Osteocyte (in vitro differentiated cells): ENCODE results near the gene PGS1. TPM values are rescaled to one million over a fixed set of nuclear protein-coding genes. Genes with fewer than 3 reads are reported as not detected.
"Not testable (repeated sequence)": the region's sequence is repeated elsewhere in the genome, so short reads cannot be mapped to it uniquely, and the experiment has no call there.

Experiments
- DNase-seq: peaks from one replicate; pipeline ENCODE4 v3.0.0; 2021; ENCODE audit warnings: mixed read lengths; ENCODE audit not compliant: unreplicated experiment; ENCODE audit errors: extremely low spot score
- H3K27ac Mint-ChIP-seq: one replicate; pipeline ENCODE4 v1.8.0; 2021; ENCODE audit warnings: mild to moderate bottlenecking, mixed read lengths; ENCODE audit not compliant: unreplicated experiment
- H3K27me3 Mint-ChIP-seq: one replicate; pipeline ENCODE4 v1.8.0; 2021; ENCODE audit warnings: mixed read lengths; ENCODE audit not compliant: unreplicated experiment
- H3K36me3 Mint-ChIP-seq: one replicate; pipeline ENCODE4 v1.8.0; 2021; ENCODE audit warnings: mixed read lengths; ENCODE audit not compliant: unreplicated experiment
- H3K4me1 Mint-ChIP-seq: one replicate; pipeline ENCODE4 v1.8.0; 2021; ENCODE audit warnings: mixed read lengths; ENCODE audit not compliant: unreplicated experiment
- H3K4me3 Mint-ChIP-seq: one replicate; pipeline ENCODE4 v1.8.0; 2021; ENCODE audit warnings: mild to moderate bottlenecking, moderate library complexity, mixed read lengths; ENCODE audit not compliant: unreplicated experiment
- H3K9me3 Mint-ChIP-seq: one replicate; pipeline ENCODE4 v1.8.0; 2021; ENCODE audit warnings: mixed read lengths; ENCODE audit not compliant: unreplicated experiment
- total RNA-seq: library from RNA; stranded (reverse); gene quantifications from 2 replicates; pipeline ENCODE4 v1.2.1, GENCODE V29; 2021
- TF ChIP-seq, protein P1 (sequence below): fragments of 200-600 bp; sonication (generic); IDR thresholded peaks from 2 replicates; pipeline ENCODE4 v1.5.0; 2021; ENCODE audit warnings: antibody characterized with exemption, mild to moderate bottlenecking, moderate library complexity

PGS1 gene
- total RNA-seq, 1 donor from 2014 or later, result 53.0 TPM

DNA sequence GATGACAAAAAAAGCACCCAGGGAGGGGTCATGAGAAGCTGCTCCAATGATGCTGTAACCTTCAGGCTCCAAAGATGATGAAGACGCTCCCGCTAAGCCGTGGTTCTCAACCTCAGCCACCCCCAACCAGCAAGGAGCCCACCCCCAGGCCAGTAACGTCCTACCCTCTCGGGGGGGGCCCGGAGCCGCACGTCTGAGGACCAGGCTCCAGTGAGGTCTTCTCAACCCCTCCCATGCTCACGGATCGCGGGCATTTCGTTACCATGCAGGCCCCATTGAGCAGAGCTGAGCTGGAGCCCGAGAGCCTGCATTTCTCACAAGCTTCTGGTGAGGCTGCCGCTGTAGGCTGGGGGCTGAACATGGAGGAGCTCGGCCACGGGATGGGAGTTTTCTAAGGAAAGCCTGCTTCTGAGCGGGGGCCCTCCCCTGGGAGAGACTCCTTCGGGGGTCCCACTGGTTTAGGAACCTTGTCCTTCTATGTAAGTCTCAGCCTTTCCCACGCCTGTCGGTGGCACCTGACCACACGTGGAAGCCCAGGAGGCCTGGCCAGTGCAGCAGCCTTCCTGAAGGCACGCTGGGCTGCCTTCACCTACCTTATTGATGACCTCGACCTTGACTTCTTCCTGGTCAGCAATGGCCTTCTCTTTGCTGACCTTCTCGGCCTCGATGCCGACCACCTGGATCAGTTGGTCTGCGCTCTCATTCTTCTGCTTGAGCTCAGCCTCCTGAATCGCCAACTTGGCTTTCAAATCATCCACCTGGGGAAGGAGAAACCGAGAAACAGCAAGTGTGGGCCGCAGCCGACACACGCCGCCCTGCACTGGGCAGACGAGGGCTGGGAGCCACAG, 82.7 kb downstream of the PGS1 start:
- Mint-ChIP-seq H3K4me1 (no peaks in the 10 kb centered on the region), H3K4me3 (no peak overlapping the region), H3K9me3 (no peaks in the 10 kb centered on the region), H3K27me3 (no peaks in the 10 kb centered on the region), H3K27ac (no peak overlapping the region), H3K36me3 (no peaks in the 10 kb centered on the region)
- TF ChIP-seq, protein P1, sequence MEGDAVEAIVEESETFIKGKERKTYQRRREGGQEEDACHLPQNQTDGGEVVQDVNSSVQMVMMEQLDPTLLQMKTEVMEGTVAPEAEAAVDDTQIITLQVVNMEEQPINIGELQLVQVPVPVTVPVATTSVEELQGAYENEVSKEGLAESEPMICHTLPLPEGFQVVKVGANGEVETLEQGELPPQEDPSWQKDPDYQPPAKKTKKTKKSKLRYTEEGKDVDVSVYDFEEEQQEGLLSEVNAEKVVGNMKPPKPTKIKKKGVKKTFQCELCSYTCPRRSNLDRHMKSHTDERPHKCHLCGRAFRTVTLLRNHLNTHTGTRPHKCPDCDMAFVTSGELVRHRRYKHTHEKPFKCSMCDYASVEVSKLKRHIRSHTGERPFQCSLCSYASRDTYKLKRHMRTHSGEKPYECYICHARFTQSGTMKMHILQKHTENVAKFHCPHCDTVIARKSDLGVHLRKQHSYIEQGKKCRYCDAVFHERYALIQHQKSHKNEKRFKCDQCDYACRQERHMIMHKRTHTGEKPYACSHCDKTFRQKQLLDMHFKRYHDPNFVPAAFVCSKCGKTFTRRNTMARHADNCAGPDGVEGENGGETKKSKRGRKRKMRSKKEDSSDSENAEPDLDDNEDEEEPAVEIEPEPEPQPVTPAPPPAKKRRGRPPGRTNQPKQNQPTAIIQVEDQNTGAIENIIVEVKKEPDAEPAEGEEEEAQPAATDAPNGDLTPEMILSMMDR, result no peak
- DNase-seq, result no peak

DNA sequence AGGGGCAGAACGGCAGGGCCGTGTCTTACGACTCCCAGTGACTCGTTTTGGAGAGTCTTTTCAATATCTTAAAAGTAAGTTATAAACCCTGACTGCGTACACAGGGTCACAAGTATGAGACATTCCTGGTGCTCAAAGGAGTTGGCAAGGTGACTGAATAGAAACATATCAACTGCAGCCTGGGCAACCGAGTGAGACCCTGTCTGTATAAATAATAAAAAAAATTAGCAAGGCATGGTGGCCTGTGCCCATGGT, 83.3 kb downstream of the PGS1 start:
- Mint-ChIP-seq H3K27me3 (no peaks in the 10 kb centered on the region), H3K4me3 (no peak overlapping the region), H3K36me3 (no peaks in the 10 kb centered on the region), H3K9me3 (no peaks in the 10 kb centered on the region), H3K4me1 (no peaks in the 10 kb centered on the region), H3K27ac (no peak overlapping the region)
- DNase-seq, result no peak
- TF ChIP-seq, protein P1, result no peak

DNA sequence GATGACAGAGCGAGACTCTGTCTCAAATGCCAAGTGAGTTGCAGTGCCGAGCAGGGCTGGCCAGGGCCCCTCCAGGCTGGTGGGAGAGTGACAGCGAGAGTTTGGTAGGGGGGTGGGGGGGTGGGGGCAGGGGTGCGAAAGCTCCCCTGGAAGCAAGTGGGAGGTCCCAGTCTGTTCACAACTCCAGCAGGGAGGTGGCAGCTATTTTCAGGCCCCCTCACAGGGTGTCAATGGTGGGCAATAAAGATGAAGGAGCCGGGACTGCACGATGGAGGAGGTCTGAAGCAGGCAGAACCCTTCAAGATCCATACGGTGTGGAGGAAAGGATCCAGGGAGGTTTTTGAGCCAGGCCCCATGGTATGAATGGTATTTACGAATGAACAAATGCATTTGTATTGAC, 83.7 kb downstream of the PGS1 start:
- Mint-ChIP-seq H3K9me3 (no peaks in the 10 kb centered on the region), H3K4me3 (no peak overlapping the region), H3K36me3 (no peaks in the 10 kb centered on the region), H3K27me3 (no peaks in the 10 kb centered on the region), H3K27ac (no peak overlapping the region), H3K4me1 (no peaks in the 10 kb centered on the region)
- no peak for DNase-seq
- TF ChIP-seq, protein P1, result no peak

DNA sequence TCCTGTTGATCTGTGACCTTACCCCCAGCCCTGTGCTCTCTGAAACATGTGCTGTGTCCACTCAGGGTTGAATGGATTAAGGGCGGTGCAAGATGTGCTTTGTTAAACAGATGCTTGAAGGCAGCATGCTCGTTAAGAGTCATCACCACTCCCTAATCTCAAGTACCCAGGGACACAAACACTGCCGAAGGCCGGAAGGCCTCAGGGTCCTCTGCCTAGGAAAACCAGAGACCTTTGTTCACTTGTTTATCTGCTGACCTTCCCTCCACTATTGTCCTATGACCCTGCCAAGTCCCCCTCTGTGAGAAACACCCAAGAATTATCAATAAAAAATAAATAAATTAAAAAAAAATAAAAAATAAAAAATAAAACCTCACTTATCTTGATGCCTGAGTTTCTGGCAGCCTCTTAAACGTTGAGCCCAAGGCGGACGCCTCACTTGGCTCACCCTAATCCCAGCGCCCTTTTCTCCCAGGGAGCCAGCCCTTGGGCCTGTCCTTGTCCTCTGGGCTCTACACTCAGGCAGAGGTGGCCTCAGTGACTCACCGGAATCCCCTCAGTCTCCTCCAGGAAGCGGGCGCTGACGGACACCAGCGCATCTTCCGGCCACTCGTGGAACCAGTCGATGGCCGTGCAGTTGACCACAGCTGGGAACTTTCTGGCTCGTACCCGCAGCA, 87.8 kb downstream of the PGS1 start:
- DNase-seq, H3K9me3 Mint-ChIP-seq, H3K4me3 Mint-ChIP-seq, H3K27me3 Mint-ChIP-seq, H3K36me3 Mint-ChIP-seq, H3K4me1 Mint-ChIP-seq, H3K27ac Mint-ChIP-seq: not testable (repeated sequence)

DNA sequence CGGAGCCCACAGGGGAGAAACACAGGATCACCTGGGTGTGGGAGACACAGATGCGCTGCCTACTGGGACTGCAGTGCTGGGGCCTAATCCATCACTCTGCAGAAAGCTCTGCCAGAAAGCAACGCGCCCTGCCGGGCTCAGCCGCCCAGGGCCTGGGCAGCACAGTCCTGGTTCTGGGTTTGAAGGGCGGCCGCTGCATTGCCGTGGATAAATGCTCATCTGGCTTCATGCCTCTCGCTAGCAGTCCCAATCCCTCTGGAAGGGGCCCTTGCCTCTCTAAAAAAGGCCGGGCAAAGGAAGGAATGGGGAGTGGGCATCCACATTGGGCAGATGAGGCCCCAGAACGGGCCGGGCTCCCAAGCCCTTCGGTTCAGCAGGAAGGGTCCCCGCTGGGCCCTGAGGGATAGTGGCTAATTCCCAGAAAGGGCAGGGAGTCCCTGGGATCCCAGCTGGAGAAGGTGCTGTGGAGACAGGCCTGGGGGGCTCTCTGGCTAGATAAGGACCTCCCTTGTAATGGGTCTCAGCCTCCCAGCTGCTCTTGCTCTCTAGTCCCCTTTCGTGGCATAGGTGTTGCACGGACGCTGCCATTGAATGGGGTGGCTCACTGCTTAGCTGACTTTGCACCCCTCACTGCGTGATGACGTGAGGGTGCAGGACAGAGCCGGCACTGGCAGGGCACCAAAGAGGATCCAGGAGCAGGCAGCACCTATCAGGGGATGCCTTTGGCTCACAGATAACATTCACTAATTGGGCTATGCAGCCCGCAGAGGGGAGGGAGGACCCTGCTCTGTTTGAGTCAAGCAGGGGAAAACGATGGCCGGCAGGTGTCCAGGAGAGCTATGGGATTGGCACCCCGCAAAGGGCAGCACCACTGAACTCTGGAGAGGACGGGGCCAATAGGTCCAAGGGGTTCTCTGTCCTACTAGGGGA, 88.6 kb downstream of the PGS1 start:
- no peaks in the 10 kb centered on the region for H3K9me3 Mint-ChIP-seq
- no peaks in the 10 kb centered on the region for H3K27me3 Mint-ChIP-seq
- TF ChIP-seq, protein P1, result no peak
- no peaks in the 10 kb centered on the region for H3K4me1 Mint-ChIP-seq
- no peak overlapping the region for H3K27ac Mint-ChIP-seq
- no peak overlapping the region for H3K4me3 Mint-ChIP-seq
- DNase-seq, result no peak
- H3K36me3 Mint-ChIP-seq, result no peaks in the 10 kb centered on the region
